ENCODE results near the gene ZNHIT2.
A peak's percentile ranks its signal among the peaks of the same experiment; 100 is the strongest.
"Not testable (repeated sequence)": the region's sequence is repeated elsewhere in the genome, so short reads cannot be mapped to it uniquely, and the experiment has no call there.

Gene ZNHIT2

GRCh38 chr11:65133724-65134123 is 16.2 kb upstream of the ZNHIT2 start:
- DNase-seq, result no peak

GRCh38 chr11:65132988-65133700 is 15.6 kb upstream of the ZNHIT2 start:
- no peak for DNase-seq

- DNase-seq, result no peak
Observed at GRCh38 chr11:65132238-65132987, 14.9 kb upstream of the ZNHIT2 start.

- no peak for DNase-seq
Observed at GRCh38 chr11:65131895-65132237, 14.4 kb upstream of the ZNHIT2 start.

GRCh38 chr11:65131417-65131776 is 13.9 kb upstream of the ZNHIT2 start:
- no peak for DNase-seq

- no peak for DNase-seq
Observed at GRCh38 chr11:65130631-65131416, 13.3 kb upstream of the ZNHIT2 start.

- no peak for DNase-seq
Observed at GRCh38 chr11:65129649-65130441, 12.3 kb upstream of the ZNHIT2 start.

GRCh38 chr11:65128182-65129145 is 11.0 kb upstream of the ZNHIT2 start:
- no peak for DNase-seq

- no peak for DNase-seq
Observed at GRCh38 chr11:65127473-65128181, 10.1 kb upstream of the ZNHIT2 start.

GRCh38 chr11:65126624-65127274 is 9.2 kb upstream of the ZNHIT2 start:
- no peak for DNase-seq

GRCh38 chr11:65125197-65126056 is 7.9 kb upstream of the ZNHIT2 start:
- DNase-seq, result no peak

GRCh38 chr11:65124480-65125196 is 7.1 kb upstream of the ZNHIT2 start:
- DNase-seq, result no peak

- DNase-seq, result peak; percentile 93
Observed at GRCh38 chr11:65121865-65122696, 4.6 kb upstream of the ZNHIT2 start, which contains the start of the genes FAU and MRPL49. Gene FAU (minus strand): TSS chr11:65122134. CDS start chr11:65121813, 321 bp downstream. Gene MRPL49 (plus strand): TSS chr11:65122321. CDS start chr11:65122347, 26 bp downstream.

GRCh38 chr11:65121447-65121864 is 4.0 kb upstream of the ZNHIT2 start:
- no peak for DNase-seq

- DNase-seq, result no peak
Observed at GRCh38 chr11:65120831-65121230, 3.3 kb upstream of the ZNHIT2 start.

GRCh38 chr11:65119670-65119995 is 2.1 kb upstream of the ZNHIT2 start:
- DNase-seq, result no peak

GRCh38 chr11:65118891-65119669 is 1.6 kb upstream of the ZNHIT2 start:
- not testable (repeated sequence) for DNase-seq
